GM21390 (cell line): ENCODE data around the gene RMI2.
"Not testable (repeated sequence)": the region's sequence is repeated elsewhere in the genome, so short reads cannot be mapped to it uniquely, and the experiment has no call there.

Source experiments
- ATAC-seq: cut with Tn5 transposase; IDR thresholded peaks from one replicate; pipeline ENCODE4 v1.9.1; 2021; ENCODE audit not compliant: unreplicated experiment

RMI2 gene

DNA sequence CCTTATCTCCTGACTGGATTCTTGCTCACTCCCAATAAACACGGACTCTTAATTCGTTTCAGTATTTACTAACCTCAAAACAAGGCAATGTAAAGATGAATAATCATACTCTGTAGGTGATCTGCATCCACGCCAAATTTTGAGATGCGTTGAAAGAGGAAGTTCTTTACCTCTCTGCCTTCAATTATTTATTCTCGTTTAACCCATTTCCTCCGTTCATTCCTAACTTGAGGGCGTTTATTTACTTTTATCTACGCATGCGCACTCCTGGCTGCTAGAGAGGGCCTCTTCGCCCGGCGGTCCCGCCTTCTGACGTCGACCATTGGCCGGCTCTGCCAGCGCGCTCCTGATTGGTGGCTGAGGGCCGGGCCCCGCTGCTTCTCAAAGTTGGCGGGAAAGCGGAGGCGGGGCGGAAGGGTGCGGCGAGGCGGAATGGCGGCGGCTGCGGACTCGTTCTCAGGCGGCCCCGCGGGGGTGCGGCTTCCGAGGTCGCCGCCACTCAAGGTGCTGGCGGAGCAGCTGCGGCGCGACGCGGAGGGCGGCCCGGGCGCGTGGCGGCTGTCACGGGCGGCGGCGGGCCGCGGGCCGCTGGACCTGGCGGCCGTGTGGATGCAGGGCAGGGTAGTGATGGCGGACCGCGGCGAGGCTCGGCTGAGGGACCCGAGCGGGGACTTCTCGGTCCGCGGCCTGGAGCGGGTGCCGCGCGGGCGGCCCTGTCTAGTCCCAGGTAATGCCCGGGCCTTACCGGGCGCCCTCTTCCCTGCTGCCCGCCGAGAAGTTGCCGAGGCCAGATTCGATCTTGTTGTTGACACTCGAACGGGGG lies at the start of gene RMI2:
RMI2 (plus strand) TSS at position 420 of the 823 bp plus-strand sequence; CDS start at position 433, 13 bp downstream.
- ATAC-seq: peak; percentile 96

DNA sequence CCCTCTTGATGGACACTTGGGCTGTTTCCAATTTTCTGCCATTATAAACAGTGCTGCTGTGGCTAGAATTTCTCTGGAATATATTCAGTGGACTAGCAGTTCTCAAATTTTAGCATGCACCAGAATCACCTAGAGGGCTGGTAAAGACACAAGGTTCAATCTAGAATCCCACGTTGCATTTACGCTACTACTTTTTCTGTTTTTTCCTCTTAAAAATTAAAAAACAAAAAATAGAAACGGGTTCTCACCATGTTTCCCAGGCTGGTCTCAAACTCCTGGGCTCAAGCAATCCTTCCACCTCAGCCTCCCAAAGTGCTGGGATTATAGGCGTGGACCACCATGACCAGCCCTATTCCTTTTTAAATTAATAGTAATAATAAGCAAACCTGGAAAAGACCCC lies 49.6 kb upstream of the RMI2 start:
- no peak for ATAC-seq

DNA sequence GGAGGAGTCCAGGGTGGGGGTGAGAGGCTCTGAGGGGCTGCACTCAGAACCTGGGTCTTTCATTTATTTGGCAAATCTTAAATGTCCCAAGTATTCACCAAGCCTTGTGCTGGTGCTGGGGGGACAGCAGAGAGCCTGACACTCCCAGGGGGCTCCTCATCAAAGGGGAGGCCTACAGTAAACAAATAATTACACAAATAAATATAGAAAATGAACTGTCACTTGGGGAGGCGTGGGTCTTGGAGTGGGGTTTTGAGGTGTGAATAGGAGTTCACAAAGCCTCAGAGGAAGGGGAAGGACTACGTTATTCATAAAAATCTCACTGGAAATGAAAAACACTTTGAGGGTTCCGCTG lies 48.9 kb upstream of the RMI2 start:
- no peak for ATAC-seq

DNA sequence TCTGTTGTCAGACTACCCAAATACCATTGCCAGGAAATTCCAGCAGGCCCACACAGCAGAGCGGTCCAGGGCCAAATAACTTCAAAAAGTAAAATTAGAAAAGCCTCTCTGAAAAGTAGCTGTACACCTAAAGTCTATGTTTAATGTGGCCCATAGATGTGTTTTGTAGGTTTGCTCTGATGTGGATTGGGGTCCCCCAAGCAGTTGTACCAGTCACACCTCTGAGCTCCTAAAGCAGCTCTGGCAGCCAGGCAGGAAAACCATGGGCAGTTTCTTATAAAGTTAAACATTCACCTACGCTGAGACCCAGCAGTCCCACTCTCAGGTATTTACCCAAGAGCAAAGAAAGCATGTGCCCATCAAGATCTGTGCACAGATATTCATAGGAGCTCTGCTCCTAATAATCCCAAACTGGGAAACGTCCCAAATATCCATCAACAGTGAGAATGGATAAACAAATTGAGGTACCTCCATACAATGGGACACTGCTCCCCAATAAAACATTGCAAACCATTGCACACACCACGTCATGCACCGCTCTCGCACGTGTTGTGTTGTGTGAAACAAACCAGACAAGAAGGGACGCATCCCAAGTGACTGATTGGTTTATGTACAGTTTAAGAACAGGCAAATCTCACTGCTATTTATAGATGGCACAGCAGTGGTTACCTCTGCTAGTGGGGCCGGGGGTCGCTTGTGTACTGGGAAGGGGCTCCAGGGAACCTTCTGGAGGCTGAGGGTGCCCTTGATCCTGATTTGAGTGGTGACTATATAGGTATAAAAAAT lies 48.4 kb upstream of the RMI2 start:
- no peak for ATAC-seq

DNA sequence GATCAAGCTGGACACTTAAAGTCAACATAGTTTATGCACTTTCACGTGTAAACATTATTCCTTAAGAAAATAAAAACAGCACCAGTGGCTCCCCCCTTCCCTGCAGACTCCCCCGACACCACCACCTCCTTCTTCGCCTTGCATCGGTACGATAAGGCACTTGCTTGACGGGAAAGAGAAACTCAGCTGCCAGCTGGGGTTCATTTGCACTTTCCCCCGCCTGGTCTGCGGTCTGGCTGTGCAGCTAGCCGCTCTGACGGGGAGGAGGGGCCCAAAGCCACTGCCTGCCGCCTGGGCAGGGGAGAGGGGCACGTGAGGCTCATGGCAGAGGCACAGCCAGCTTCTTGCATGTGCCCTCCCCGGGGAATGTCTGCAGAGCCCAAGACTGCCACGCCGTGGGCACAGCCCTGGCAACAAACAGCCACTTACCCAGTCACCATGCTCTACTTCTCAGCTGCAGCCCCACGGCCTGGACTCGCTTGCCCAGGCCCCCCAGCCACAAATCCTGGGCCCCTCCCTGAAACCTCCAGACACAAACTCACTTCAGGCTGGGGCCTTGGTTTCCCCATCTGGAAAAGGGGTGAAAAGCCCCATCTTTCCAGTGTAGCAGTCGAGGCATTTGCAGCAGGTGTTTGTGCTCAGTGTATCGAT lies 47.6 kb upstream of the RMI2 start:
- peak; percentile 72 for ATAC-seq

DNA sequence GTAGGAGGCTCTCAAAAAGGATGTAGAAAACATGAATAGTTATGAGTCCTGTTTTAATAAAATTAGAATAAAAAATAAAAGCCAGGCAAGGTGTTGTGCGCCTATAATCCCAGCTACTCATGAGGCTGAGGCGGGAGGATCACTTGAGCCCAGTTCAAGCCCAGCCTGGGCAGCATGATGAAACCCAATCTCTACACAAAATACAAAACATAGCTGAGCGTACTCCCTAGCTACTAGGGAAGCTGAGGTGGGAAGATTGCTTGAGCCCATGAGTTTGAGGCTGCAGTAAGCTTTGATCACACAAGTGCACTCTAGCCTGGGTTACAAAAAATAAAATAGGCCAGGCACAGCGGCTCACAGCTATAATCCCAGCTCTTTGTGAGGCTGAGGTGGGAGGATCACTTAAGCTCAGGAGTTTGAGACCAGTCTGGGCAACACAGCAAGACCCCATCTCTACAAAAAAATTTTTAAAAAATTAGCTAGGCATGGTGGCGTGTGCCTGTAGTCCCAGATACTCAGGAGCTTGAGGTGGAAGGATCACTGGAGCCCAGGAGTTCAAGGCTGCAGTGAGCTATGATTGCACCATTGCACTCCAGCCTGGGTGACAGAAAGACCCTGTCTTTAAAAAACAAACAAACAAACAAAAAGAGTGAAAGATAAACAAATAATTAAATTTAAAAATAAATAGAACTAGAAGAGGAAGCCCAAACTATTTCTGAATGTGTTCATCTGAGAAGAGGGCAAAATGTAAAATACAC lies 46.9 kb upstream of the RMI2 start:
- ATAC-seq: no peak

DNA sequence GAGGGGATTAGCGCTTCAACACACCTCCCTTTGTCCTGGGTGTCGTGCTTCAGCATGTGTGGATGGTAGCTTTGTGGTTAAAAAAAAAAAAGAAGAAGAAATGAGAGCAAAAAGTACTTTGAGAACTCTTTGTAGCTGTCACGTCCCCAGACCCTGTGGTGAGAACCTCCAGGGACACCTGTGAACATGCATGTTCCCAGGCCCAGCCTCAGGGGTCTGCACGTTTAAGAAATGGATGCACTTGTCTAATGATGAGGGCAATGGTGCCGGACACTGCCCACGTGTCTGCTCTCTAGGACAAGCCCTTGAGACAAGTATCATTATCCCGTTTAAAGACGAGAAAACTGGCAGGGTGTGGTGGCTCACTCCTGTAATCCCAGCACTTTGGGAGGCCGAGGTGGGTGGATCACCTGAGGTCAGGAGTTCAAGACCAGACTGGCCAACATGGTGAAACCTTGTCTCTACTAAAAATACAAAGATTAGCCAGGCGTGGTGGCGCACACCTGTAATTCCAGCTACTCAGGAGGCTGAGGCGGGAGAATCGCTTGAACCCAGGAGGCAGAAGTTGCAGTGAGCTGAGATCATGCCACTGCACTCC lies 46.2 kb upstream of the RMI2 start:
- ATAC-seq: not testable (repeated sequence)

DNA sequence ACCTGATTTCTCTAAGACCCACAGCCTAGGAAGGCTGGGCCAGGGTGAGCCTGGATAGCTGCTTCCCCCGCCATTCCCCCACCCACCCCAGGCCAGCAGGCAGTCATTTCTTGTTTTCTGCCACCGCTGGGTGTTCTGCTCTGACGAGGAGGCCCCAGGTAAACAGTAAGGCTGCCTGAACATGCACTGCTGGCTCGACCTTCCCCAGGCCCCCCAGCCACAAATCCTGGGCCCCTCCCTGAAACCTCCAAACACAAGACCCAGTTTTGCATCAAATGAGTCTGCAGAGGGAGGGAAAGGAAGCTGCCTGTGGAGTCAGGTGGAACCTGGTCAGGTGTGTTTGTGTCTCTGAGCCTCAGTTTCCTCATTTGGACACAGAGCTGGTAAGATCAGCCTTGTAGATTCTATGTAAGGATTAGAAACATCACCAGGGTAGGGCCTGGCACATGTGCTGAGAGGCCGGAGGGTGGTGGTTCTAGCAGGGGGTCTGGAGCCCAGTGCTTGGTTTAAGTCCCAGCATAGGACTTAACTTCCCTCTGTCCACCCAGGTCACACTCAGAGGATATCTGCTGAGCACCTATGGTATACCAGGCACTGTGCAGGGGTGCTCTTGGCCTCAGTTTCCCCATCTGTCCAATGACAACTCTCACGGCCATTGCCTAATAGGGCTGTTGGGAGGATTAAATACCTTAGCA lies 45.2 kb upstream of the RMI2 start:
- ATAC-seq: no peak

DNA sequence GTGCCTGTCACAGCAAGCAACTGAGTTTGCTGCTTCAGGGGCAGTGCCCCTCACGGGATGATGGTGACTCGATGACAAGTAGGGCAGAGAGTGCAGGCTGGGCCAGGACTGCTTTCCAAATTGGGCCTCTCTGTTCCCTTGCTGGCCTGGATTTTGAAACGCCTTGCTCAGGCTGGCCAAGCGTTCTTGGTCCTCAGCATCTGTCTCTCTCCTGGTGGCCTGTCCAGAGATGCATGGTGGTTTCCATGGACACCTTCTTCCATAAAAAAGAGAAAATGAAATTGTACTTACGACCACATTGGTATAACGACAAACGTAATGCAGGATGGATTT lies 44.7 kb upstream of the RMI2 start:
- no peak for ATAC-seq

DNA sequence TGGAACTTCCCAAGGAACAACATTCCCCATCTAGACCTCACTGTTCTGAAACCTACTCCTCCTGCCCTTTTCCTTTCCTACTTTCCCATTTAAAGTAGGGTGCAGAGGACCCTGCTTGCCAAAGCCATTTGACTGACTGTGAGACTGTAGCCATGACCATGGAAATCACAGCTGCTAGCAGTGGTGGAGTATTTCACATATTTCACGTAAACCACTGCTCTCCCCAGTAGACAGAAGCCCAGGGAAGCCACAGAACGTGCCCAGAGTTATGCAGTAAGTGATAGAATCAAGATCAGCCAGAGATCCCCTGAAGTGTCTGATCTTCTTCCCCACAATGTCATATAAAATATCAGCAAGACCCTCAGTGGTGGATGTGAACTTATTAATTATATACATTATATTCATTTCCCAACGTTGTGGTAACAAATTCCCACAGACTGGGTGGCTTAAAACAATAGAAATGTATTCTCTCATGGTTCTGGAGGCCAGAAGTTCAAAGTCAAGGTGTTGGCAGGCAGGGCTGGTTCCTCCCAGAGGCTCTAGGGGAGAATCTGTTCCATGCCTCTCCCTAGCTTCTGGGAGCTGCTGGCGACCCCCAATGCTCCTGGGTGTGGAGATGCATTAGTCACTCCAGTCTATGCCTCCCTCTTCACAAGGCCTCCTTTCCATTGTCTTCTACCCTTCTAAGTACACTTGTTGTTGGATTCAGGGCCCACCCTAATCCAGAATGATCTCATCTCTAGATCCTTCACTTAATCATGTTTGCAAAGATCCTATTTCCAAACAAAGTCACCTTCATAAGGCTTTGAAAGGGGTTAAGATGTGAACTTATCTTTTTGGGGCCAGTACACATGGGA lies 43.4 kb upstream of the RMI2 start:
- ATAC-seq: no peak

DNA sequence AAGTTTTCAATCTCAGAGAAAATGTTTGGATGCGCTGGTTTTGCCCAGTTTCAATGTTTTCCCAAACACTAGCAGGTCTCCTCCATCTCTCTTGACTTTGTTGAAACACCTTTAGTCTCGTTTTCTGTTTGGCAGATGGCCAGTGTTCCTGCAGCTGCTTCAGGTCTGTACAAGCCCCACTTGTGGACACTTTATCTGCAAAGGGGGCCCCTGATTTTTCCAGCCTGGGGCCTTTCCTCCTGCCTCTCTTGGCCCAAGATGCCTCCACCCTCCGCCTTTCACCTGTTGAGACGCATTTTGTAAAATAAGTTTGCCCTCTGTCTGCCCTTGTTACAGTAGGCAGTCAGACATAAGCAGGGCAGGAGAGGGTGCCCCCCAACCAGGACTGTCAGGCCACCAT lies 42.3 kb upstream of the RMI2 start:
- no peak for ATAC-seq

DNA sequence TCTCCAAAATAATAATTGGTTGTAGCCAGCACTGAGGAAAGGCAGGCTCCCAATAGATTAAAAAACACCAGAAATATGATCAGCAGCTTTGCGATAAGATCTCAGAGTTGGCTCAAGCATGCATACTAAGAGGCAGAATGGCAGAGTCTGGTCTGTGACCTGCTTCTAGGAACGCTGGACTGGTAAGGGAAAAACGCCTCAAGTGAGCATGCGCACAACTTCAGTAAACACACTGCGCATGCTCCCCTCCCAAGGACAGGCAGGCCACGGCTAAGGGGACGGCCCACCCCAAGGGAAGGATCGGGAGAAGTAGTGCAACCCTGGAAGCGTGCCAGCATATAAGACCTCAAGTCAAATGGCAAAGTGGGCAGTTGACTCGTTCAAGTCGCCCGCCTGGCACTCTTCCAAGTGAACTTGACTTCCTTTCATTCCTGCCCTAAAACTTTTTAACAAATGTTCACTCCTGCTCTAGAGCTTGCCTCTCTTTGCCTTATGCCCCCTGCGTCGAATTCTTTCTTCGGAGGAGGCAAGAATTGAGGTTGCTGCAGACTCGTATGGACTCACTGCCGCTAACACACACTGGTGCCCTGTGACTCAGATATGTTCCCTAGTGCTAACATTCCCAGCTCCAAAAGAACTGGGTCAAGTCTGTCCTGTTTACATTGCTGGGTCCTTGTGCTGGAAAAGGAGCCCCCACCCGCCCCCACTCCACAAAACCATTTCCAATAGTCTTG lies 41.7 kb upstream of the RMI2 start:
- ATAC-seq: no peak

DNA sequence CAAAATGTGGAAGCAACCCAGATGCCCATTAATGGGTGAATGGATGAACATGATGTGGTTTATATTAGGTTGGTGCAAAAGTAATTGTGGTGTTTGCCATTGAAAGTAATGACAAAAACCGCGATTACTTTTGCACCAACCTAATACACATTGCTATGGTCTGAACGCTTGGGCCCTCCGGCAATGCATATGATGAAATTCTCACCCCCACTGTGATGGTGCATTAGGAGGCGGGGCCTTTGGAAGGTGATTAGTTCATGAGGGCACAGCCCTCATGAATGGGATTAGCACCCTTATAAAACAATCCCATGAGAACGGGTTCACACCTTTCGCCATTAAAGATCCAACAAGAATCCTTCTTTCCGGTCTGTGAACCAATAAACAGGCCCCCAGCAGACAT lies 38.9 kb upstream of the RMI2 start:
- no peak for ATAC-seq

DNA sequence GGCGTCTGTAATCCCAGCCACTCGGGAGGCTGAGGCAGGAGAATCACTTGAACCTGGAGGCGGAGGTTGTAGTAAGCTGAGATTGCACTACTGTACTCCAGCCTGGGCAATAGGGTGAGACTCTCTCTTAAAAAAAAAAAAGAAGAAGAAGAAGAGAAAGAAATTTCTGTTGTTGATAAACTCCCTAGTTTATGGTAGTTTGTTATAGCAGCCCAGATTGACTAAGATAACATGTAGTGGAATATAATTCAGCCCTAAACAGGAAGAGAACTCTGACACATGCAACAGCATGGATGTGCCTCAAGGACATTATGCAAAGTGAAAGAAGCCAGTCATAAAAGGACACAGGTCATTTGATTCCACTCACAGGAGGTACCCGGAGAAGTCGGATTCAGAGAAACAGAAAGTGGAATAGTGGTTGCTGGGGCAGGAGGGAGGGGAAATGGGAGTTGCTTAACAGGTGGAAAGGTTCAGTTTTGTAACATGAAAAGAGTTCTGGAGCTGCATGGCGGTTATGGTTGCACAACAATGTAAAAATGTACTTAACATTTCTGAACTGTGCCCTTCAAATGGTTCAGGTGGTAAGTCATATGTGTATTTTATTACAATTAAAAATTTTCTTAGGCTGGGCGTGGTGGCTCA lies 38.1 kb upstream of the RMI2 start:
- ATAC-seq: no peak

DNA sequence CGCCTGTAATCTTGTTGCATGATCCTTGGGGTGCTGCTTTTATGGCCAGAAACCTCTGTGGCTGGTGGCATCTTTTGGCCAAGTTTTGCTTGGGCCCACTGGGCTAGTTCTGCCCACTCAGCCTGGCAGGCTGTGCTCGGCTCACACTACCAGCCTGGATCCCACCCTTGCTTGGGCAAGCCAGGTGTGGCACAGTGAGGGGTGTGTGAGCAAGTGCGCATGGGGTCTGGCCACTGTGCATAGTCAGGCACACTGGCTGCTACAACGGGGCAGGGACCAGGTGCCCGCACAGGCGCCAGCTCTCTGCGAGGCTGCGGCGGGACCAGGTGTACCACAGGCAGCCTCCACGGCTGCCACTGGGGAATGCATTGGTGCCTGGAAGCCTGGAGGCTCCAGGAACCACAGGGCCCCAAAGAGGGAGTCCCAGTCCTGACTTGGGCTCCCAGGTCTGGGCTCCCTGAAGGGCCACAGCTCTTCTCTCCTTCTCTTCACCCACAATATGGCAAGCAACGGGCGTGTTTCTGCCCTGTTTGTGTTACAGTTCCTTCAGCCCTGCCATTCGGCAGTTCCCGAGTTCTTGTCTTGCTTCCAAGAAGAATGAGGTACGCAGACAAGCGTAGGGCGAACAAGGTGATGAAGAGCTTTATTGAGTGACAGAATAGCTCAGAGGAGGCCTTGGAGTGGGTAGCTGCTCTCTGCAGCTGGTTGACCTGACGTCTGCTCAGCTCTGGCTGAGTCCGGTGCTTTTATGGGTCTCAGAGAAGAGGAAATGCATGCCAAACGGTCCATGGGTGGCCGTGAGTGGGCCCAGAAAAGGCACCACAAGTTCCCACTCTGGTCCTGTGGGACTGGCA lies 37.4 kb upstream of the RMI2 start:
- ATAC-seq: no peak

DNA sequence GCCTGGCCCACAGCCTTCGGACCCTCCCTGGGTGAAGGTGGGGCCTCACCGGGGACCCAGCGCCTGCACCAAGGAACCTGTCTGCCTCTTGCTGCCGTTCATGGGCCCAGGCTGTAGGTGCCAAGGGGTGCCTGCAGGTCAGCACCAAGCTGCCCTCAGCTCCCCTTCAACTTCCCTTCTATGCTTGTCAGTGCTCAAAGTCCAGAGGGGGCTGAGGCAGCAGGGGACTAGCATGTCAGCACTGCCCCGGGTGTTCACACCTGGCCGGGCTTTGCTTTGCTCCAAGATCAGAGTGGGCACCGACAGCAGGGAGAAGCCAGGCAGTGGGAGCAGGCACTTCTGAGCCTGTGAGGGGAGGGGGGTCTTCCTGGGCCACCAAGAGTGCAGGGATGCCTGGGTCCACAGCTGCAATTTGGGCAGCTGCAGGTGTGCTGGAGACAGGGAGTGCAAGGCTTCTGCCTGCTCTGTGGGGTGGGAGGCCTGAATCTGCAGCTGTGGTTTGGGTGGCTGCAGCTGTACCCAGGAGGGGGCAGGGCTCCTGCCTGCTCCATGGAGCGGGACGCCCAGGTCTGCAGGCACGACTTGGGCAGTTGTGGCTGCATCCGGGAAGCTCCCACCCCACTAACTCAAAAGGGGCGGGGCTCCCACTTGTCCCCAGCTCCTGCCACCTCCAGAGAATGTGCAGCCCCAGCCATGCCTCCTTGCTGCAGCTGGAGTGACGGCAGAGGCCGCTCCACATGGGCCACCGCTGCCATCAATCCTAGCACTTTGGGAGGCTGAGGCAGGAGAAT lies 36.6 kb upstream of the RMI2 start:
- ATAC-seq: no peak
